A673 (cell line): ENCODE data around the gene SNED1. TPM values are rescaled to one million over a fixed set of nuclear protein-coding genes. Genes with fewer than 3 reads are reported as not detected.

ENCODE experiments used
- BruUV-seq: library from RNA; stranded (reverse); fragments of 400-500 nt; replicated peaks from 2 replicates; lab custom pipeline; 2021; lab: Mats Ljungman, UMichigan
- CTCF ChIA-PET: fragments of 300-600 bp; sonication (Branson Sonifier 250); formaldehyde crosslinking; loops from one replicate; lab custom pipeline; 2022; ENCODE audit warnings: antibody characterized with exemption; lab: Charles Lee
- POLR2A ChIA-PET: fragments of 300-600 bp; sonication (Branson Sonifier 250); formaldehyde crosslinking; loops from one replicate; lab custom pipeline; 2022; ENCODE audit warnings: antibody characterized with exemption; ENCODE audit not compliant: low non-redundant PET; lab: Charles Lee
- DNase-seq: peaks from one replicate; pipeline ENCODE4 v3.0.0-alpha.2; 2015; ENCODE audit warnings: low spot score
- H3K27ac ChIP-seq: fragments of 200-600 bp; sonication (generic); 2 replicates; pipeline ENCODE4 v1.5.1; 2016; ENCODE audit warnings: mixed run types, low read depth, mild to moderate bottlenecking, mixed read lengths, antibody characterized with exemption, low read length; ENCODE audit not compliant: poor library complexity, severe bottlenecking
- H3K27me3 ChIP-seq: fragments of 200-600 bp; sonication (generic); replicated peaks from 2 replicates; pipeline ENCODE4 v1.6.1; 2017; ENCODE audit warnings: mixed run types, low read depth, mild to moderate bottlenecking, mixed read lengths, antibody characterized with exemption, low read length; ENCODE audit not compliant: insufficient read depth, poor library complexity
- H3K36me3 ChIP-seq: fragments of 200-600 bp; sonication (generic); 2 replicates; pipeline ENCODE4 v1.6.1; 2016; ENCODE audit warnings: mixed run types, mild to moderate bottlenecking, mixed read lengths, antibody characterized with exemption, low read length; ENCODE audit not compliant: insufficient read depth, poor library complexity, severe bottlenecking
- H3K4me1 ChIP-seq: fragments of 200-600 bp; sonication (generic); 2 replicates; pipeline ENCODE4 v1.6.1; 2017; ENCODE audit warnings: mixed run types, mild to moderate bottlenecking, mixed read lengths, antibody characterized with exemption, low read length; ENCODE audit not compliant: insufficient read depth, poor library complexity, severe bottlenecking
- H3K4me3 ChIP-seq: fragments of 200-600 bp; sonication (generic); 2 replicates; pipeline ENCODE4 v1.5.1; 2016; ENCODE audit warnings: low read depth, mixed run types, mild to moderate bottlenecking, mixed read lengths, low read length; ENCODE audit not compliant: poor library complexity, severe bottlenecking
- H3K9me3 ChIP-seq: fragments of 200-600 bp; sonication (generic); 2 replicates; pipeline ENCODE4 v1.6.1; 2016; ENCODE audit warnings: mixed run types, low read depth, mild to moderate bottlenecking, mixed read lengths, antibody characterized with exemption, low read length; ENCODE audit not compliant: poor library complexity, severe bottlenecking
- CTCF ChIP-seq: fragments of 300-800, 200-600 bp; sonication (generic); conservative IDR thresholded peaks from 2 replicates; pipeline ENCODE4 v1.5.1; 2017; ENCODE audit warnings: low read depth, mild to moderate bottlenecking, antibody characterized with exemption, low read length, moderate library complexity, mixed read lengths
- EZH2 ChIP-seq: fragments of 200-600 bp; sonication (generic); IDR thresholded peaks from 2 replicates; pipeline ENCODE4 v1.6.1; 2017; ENCODE audit warnings: borderline replicate concordance, low read depth, mild to moderate bottlenecking, mixed read lengths, antibody characterized with exemption, low read length; ENCODE audit not compliant: poor library complexity, severe bottlenecking
- intact Hi-C: fragments of 100-400 bp; cut with micrococcal nuclease; formaldehyde crosslinking; loops from one replicate; pipeline ENCODE4 v1.10.0; 2022; ENCODE audit not compliant: unreplicated experiment
- total RNA-seq: library from RNA; stranded (reverse); gene quantifications from 2 replicates; pipeline ENCODE4 v1.2.3, GENCODE V29; 2021

The SNED1 gene
- total RNA-seq, 1 experiment from 2014 or later: 3.0 TPM

DNA sequence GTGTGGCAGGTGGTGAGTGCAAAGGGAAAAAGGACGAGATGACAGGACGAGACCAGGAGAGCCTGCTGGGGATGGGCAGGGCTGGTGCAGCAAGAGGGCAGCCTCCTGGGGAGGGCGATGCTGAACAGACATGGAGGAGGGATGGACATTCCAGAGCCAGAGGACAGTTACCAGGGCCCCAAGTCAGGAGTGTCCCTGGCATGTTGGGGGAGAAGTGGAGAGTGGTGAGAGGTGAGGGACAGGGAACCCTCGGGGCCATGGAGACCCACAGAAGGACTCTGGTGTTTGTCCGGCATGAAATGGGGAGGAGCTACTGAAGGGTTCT, 84.6 kb downstream of the SNED1 start:
- intact Hi-C loops: no loop called here
- H3K36me3 ChIP-seq: peaks cover 18% of the 10 kb centered on the region
- H3K27ac ChIP-seq: no peak overlapping the region
- no peak overlapping the region for H3K4me3 ChIP-seq
- H3K9me3 ChIP-seq: no peaks in the 10 kb centered on the region
- ChIA-PET POLR2A (no interaction called here), CTCF (no interaction called here)
- H3K4me1 ChIP-seq: no peaks in the 10 kb centered on the region
- no peaks in the 10 kb centered on the region for H3K27me3 ChIP-seq
- BruUV-seq: no TSS peak
- TF ChIP-seq CTCF: no peak
- TF ChIP-seq EZH2: no peak
- no peak for DNase-seq

- H3K36me3 ChIP-seq: peaks cover 35% of the 10 kb centered on the region
- CTCF ChIA-PET: no interaction called here
- H3K4me3 ChIP-seq: no peak overlapping the region
- no peaks in the 10 kb centered on the region for H3K27me3 ChIP-seq
- no peaks in the 10 kb centered on the region for H3K4me1 ChIP-seq
- H3K9me3 ChIP-seq: no peaks in the 10 kb centered on the region
- no peak overlapping the region for H3K27ac ChIP-seq
- POLR2A ChIA-PET: interaction anchor here (0.5 kb wide), 1 partner anchor 10 kb away, joined by 16 read pairs; no protein-coding TSS in a partner anchor
- TF ChIP-seq CTCF (no peak), EZH2 (no peak)
- TSS peak; percentile 23 for BruUV-seq
- intact Hi-C loops: no loop called here
- DNase-seq: no peak
Measured at GRCh38 chr2:241084856-241085444, 86.5 kb downstream of the SNED1 start.

DNA sequence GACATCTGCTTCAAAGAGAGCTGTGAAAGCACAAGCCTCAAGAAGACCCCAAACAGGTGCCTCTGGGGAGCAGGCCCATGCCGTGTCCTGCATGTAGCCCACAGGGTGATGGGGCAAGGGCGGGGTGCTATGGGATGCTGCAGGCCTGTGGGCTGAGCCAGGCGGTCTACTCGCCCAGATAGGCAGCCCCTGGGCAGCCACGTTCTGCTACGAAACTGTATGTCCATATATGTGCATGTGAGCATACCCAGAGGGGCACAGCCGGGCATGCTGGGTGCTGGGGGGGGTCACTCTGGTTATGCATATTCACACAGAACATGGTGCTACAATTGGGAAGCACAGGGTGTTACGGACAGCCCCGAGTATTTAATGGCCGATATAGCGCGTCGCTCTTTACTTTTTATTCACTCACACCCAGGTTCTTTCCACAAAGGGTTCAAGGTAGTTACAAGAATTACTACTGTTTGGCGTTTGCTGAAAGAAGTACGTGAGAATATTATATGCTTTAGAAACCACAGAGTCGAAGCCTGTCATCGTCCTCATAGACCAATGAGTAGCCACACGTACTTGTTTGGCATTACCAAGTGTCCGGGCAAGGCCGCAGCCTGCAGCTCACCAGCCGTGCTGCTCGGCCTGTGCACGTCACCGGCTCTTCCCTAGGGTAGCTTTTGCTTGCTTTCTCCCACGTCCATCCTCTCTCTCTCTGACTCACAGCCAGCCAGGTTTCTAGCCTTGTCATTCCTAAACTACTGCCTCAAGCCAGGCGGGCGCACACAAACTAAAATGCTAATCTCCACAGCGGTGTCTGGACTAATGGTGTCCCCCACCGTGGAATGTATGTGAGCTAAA, 89.2 kb downstream of the SNED1 start:
- BruUV-seq: no TSS peak
- POLR2A ChIA-PET: no interaction called here

More for the DNA sequence above, 89.2 kb downstream of the SNED1 start:
- Histone ChIP-seq H3K36me3 (peaks cover 46% of the 10 kb centered on the region), H3K4me3 (no peak overlapping the region), H3K27me3 (no peaks in the 10 kb centered on the region), H3K9me3 (no peaks in the 10 kb centered on the region), H3K27ac (no peak overlapping the region), H3K4me1 (no peaks in the 10 kb centered on the region)
- CTCF ChIA-PET: no interaction called here
- intact Hi-C loops: no loop called here
- TF ChIP-seq CTCF: no peak
- no peak for TF ChIP-seq EZH2
- no peak for DNase-seq
